HepG2 (cell line): ENCODE data around the gene FHIT. TPM values are rescaled to one million over a fixed set of nuclear protein-coding genes. Genes with fewer than 3 reads are reported as not detected.

ENCODE experiments used
- ATAC-seq: fragments of 200-7000 bp; cut with Tn5 transposase; 3 replicates; pipeline ENCODE4 v1.9.1; 2020; ENCODE audit warnings: mild to moderate bottlenecking, moderate library complexity
- BruUV-seq: library from RNA; stranded (reverse); fragments of 400-500 nt; replicated peaks from 2 replicates; lab custom pipeline; 2021; lab: Mats Ljungman, UMichigan
- CTCF ChIA-PET: fragments of 300-600 bp; formaldehyde crosslinking; extraction: SDS; loops from one replicate; lab custom pipeline; 2021; ENCODE audit warnings: low total read pairs, inconsistent platforms, low intra/inter-chr PET ratio; lab: Yijun Ruan, JAX
- POLR2A ChIA-PET: fragments of 350-600 bp; sonication (Branson Sonifier 250); formaldehyde crosslinking; loops from one replicate; lab custom pipeline; 2020; ENCODE audit warnings: antibody characterized with exemption, inconsistent platforms; lab: Yijun Ruan, JAX
- DNase-seq: peaks from one replicate; pipeline ENCODE4 v3.0.0-alpha.2; 2015; ENCODE audit warnings: low spot score
- FAIRE-seq: peaks from 3 replicates; lab custom pipeline; 2011; peaks lifted over from hg19 to GRCh38; lab: Jason Lieb, UNC
- H2AFZ ChIP-seq: one replicate; pipeline ENCODE4 v1.6.1; 2011; ENCODE audit warnings: low read length, inconsistent platforms
- H3K27ac ChIP-seq: fragments of 300-600 bp; 3 replicates; pipeline ENCODE4 v1.8.0; 2011; ENCODE audit warnings: mixed run types, mild to moderate bottlenecking, mixed read lengths, low read length, inconsistent platforms; ENCODE audit not compliant: insufficient read depth; ENCODE audit errors: extremely low read length
- H3K27me3 ChIP-seq, 2 experiments: fragments of 200-600 bp in 1 of 2; 2 replicates in 1 of 2; 3 replicates in 1 of 2; pipeline versions ENCODE4 v1.6.0 to v1.8.0; 2011; ENCODE audit warnings: low read length in 2 of 2, mild to moderate bottlenecking in 2 of 2, moderate library complexity in 2 of 2, inconsistent platforms in 1 of 2; ENCODE audit not compliant: insufficient read depth in 2 of 2, control insufficient read depth in 1 of 2
- H3K36me3 ChIP-seq, 2 experiments: fragments of 200-600 bp in 1 of 2; replicated peaks in 1 of 2; 2 replicates in 1 of 2; 3 replicates in 1 of 2; pipeline versions ENCODE4 v1.5.1 to v1.8.0; 2011; ENCODE audit warnings: low read length in 2 of 2, inconsistent platforms in 1 of 2; ENCODE audit not compliant: insufficient read depth in 2 of 2, control insufficient read depth in 1 of 2
- H3K4me1 ChIP-seq: 2 replicates; pipeline ENCODE4 v1.5.1; 2012; ENCODE audit warnings: low read length, inconsistent platforms; ENCODE audit not compliant: insufficient read depth
- H3K4me2 ChIP-seq: 2 replicates; pipeline ENCODE4 v1.6.0; 2011; ENCODE audit warnings: low read depth, low read length, inconsistent platforms
- H3K4me3 ChIP-seq, 3 experiments: fragments of 200-600 bp in 1 of 3; sonication (generic), shearing (Covaris generic) in 1 of 3; replicated peaks in 1 of 3; 2 replicates each; pipeline ENCODE4 v1.5.1; 2011 to 2016; ENCODE audit warnings: low read length in 3 of 3, inconsistent platforms in 2 of 3, low read depth in 2 of 3, mild to moderate bottlenecking in 2 of 3, control low read depth in 1 of 3, mixed read lengths in 1 of 3; ENCODE audit not compliant: insufficient read depth in 1 of 3
- H3K79me2 ChIP-seq: one replicate; pipeline ENCODE4 v1.6.1; 2011; ENCODE audit warnings: low read length, inconsistent platforms; ENCODE audit not compliant: insufficient read depth
- H3K9ac ChIP-seq: 2 replicates; pipeline ENCODE4 v1.6.0; 2011; ENCODE audit warnings: mild to moderate bottlenecking, low read depth, low read length, inconsistent platforms; ENCODE audit not compliant: insufficient read depth
- H3K9me3 ChIP-seq: 2 replicates; pipeline ENCODE4 v1.5.1; 2012; ENCODE audit warnings: mild to moderate bottlenecking, low read length
- H4K20me1 ChIP-seq: 2 replicates; pipeline ENCODE4 v1.6.0; 2011; ENCODE audit warnings: inconsistent platforms, mild to moderate bottlenecking, low read length, moderate library complexity; ENCODE audit not compliant: insufficient read depth
- ARNT2 ChIP-seq: sonication (generic); formaldehyde crosslinking; IDR thresholded peaks from 2 replicates; pipeline ENCODE4 v1.8.0; 2022; ENCODE audit warnings: mild to moderate bottlenecking, low read depth, missing genetic modification reagents, moderate library complexity
- HDAC2 ChIP-seq: sonication (generic); formaldehyde crosslinking; IDR thresholded peaks from 2 replicates; pipeline ENCODE4 v1.4.0; 2020; ENCODE audit warnings: missing genetic modification reagents
- NCOA1 ChIP-seq: sonication (generic); formaldehyde crosslinking; IDR thresholded peaks from 2 replicates; pipeline ENCODE4 v1.9.0; 2021; ENCODE audit warnings: missing genetic modification reagents
- RXRA ChIP-seq: sonication (generic); formaldehyde crosslinking; IDR thresholded peaks from 2 replicates; pipeline ENCODE4 v1.5.1; 2020; ENCODE audit warnings: missing genetic modification reagents
- SOX13 ChIP-seq, 3 experiments: fragments of 450-650 bp in 1 of 3; sonication (generic) in 1 of 3; formaldehyde crosslinking in 1 of 3; IDR thresholded peaks in 2 of 3; conservative IDR thresholded peaks in 1 of 3; 2 replicates each; pipeline versions ENCODE4 v1.5.0 to v1.6.1; 2016 to 2020; ENCODE audit warnings: antibody characterized with exemption in 1 of 3, mild to moderate bottlenecking in 1 of 3, missing compliant biosample characterization in 1 of 3, missing genetic modification reagents in 1 of 3, moderate library complexity in 1 of 3
- SYNCRIP ChIP-seq: fragments of 200-400 bp; formaldehyde crosslinking; IDR thresholded peaks from 2 replicates; pipeline ENCODE4 v1.6.1; 2018; ENCODE audit warnings: mild to moderate bottlenecking, low read depth, low read length; ENCODE audit not compliant: insufficient read depth
- ZNF121 ChIP-seq: sonication (generic); formaldehyde crosslinking; IDR thresholded peaks from 2 replicates; pipeline ENCODE4 v1.5.0; 2020; ENCODE audit warnings: mild to moderate bottlenecking, missing genetic modification reagents
- ZNF343 ChIP-seq: sonication (generic); formaldehyde crosslinking; IDR thresholded peaks from 2 replicates; pipeline ENCODE4 v1.4.0; 2020; ENCODE audit warnings: mild to moderate bottlenecking, missing genetic modification reagents
- ZNF547 ChIP-seq: sonication (generic); formaldehyde crosslinking; IDR thresholded peaks from 2 replicates; pipeline ENCODE4 v1.5.1; 2020; ENCODE audit warnings: mild to moderate bottlenecking, missing genetic modification reagents
- ZNF577 ChIP-seq: sonication (generic); formaldehyde crosslinking; IDR thresholded peaks from 2 replicates; pipeline ENCODE4 v1.4.0; 2020; ENCODE audit warnings: mild to moderate bottlenecking, low read depth, missing genetic modification reagents, borderline replicate concordance
- ZNF883 ChIP-seq: sonication (generic); formaldehyde crosslinking; IDR thresholded peaks from 2 replicates; pipeline ENCODE4 v1.5.1; 2020; ENCODE audit warnings: mild to moderate bottlenecking, missing genetic modification reagents; ENCODE audit errors: not compliant biosample characterization
- ZNF891 ChIP-seq: sonication (generic); formaldehyde crosslinking; IDR thresholded peaks from 2 replicates; pipeline ENCODE4 v1.5.0; 2020; ENCODE audit warnings: mild to moderate bottlenecking, missing genetic modification reagents
- WGBS: methylation state at CpG from one replicate; pipeline ENCODE4 v1.1.6; 2017; ENCODE audit warnings: low lambda C conversion rate; 5-methylcytosine and 5-hydroxymethylcytosine counted together
- in situ Hi-C: cut with HindIII; loops from 2 replicates; pipeline ENCODE4 v1.10.0; 2017; ENCODE audit warnings: low pct_unique_long_range_greater_than_20kb; ENCODE audit not compliant: extremely low pct_ligation_motif_present
- intact Hi-C: fragments of 100-400 bp; cut with micrococcal nuclease; formaldehyde crosslinking; loops from one replicate; pipeline ENCODE4 v1.10.0; 2022; ENCODE audit not compliant: unreplicated experiment
- polyA plus RNA-seq, 8 experiments: library from polyadenylated mRNA; depleted of rRNA in 3 of 8; stranded (reverse) in 7 of 8; unstranded in 1 of 8; fragments of >200 nt; fragmentation: Illumina TruSeq in 4 of 8; extraction: Trizol in 4 of 8; gene quantifications; 2 replicates each; pipeline versions ENCODE4 v1.2.1 to v1.2.3, GENCODE V29; 2011 to 2016; ENCODE audit warnings: low read depth in 4 of 8, missing spikeins in 1 of 8, mixed read lengths in 1 of 8; ENCODE audit not compliant: insufficient read depth in 1 of 8
- total RNA-seq, 5 experiments: library from RNA; depleted of rRNA; stranded (reverse); fragments of >200 nt; fragmentation: Illumina TruSeq; extraction: Trizol; gene quantifications; 2 replicates each; pipeline ENCODE4 v1.2.3, GENCODE V29; 2016; ENCODE audit warnings: low read depth in 1 of 5
- TF ChIP-seq, protein P1 (sequence below): sonication (generic); formaldehyde crosslinking; IDR thresholded peaks from 2 replicates; pipeline ENCODE4 v1.8.1; 2023; ENCODE audit warnings: mild to moderate bottlenecking, inconsistent platforms, moderate library complexity, missing genetic modification reagents, borderline replicate concordance
- TF ChIP-seq, protein P2 (sequence below): sonication (generic); formaldehyde crosslinking; IDR thresholded peaks from 2 replicates; pipeline ENCODE4 v1.5.0; 2020; ENCODE audit warnings: mild to moderate bottlenecking, missing genetic modification reagents

FHIT gene
- total and polyA plus RNA-seq, 2 of the 13 experiments (the other 11 are each of a cell fraction or from before 2014, with no cell fraction given) = 4.0 to 4.6 TPM

DNA sequence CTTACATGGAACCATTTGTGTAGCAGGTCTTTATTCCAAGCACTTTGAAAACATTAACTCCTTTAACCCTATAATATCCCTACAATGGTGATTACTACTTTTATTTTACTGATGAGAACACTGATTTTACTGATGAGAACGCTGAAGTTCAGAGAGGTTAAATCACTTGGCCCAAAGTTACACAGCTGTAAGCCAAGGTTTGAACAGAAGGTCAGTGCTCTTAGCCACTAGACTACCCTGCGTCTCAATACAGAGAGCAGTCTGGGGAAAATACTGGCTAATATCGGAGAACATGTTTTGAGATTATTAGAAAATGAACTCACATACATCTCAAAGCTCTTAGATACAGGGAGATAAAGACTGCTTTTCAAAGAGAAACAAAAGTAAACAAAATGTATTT is 827.2 kb downstream of the FHIT start:
- Histone ChIP-seq H3K36me3 (no peaks in the 10 kb centered on the region), H3K9ac (no peak overlapping the region), H4K20me1 (no peaks in the 10 kb centered on the region), H2AFZ (no peak overlapping the region), H3K27me3 (no peaks in the 10 kb centered on the region), H3K9me3 (no peaks in the 10 kb centered on the region), H3K4me3 (no peak overlapping the region), H3K4me1 (peaks cover 5% of the 10 kb centered on the region; the same call in 1 of the 2 replicates), H3K27ac (no peak overlapping the region), H3K79me2 (no peaks in the 10 kb centered on the region), H3K4me2 (no peak overlapping the region)
- WGBS = 31% methylated on average over 3 of the region's 3 CpGs
- no TSS peak for BruUV-seq
- ChIA-PET POLR2A (no interaction called here), CTCF (no interaction called here)
- in situ Hi-C loops = no loop called here
- FAIRE-seq (no peak), DNase-seq (no peak), ATAC-seq (no peak)
- no peak for TF ChIP-seq ZNF547
- no peak for TF ChIP-seq ARNT2
- no peak for TF ChIP-seq ZNF883
- TF ChIP-seq ZNF343 = no peak
- no peak for TF ChIP-seq ZNF121
- TF ChIP-seq SYNCRIP = no peak
- TF ChIP-seq, protein P1, sequence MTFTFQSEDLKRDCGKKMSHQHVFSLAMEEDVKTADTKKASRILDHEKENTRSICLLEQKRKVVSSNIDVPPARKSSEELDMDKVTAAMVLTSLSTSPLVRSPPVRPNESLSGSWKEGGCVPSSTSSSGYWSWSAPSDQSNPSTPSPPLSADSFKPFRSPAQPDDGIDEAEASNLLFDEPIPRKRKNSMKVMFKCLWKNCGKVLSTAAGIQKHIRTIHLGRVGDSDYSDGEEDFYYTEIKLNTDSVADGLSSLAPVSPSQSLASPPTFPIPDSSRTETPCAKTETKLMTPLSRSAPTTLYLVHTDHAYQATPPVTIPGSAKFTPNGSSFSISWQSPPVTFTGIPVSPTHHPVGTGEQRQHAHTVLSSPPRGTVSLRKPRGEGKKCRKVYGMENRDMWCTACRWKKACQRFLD (CRISPR knock-in tag) = no peak
- intact Hi-C loops = no loop called here

DNA sequence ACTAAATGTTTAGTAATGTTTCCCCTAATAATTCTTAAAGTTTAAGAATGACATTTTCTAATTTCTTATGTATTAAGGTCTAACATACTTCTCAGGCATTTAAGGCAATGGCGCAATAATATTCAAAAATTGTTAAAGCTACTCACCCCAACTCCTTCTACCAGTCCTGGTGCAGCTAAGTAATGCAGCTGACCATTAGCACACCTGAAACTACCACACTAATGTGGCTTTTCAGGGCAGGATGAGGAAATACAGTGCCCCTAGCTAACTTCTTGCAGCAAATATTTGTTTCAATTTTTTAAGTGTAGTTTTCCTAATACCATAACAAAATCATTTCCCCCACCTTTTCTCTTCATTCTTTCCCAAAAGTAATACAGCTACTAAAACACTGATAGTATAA is 827.7 kb downstream of the FHIT start:
- DNase-seq (no peak), ATAC-seq (no peak), FAIRE-seq (no peak)
- Histone ChIP-seq H3K27me3 (no peaks in the 10 kb centered on the region), H3K79me2 (no peaks in the 10 kb centered on the region), H4K20me1 (no peaks in the 10 kb centered on the region), H3K9ac (no peak overlapping the region), H2AFZ (no peak overlapping the region), H3K4me1 (peaks cover 5% of the 10 kb centered on the region; the same call in 1 of the 2 replicates), H3K4me2 (no peak overlapping the region), H3K9me3 (no peaks in the 10 kb centered on the region), H3K36me3 (no peaks in the 10 kb centered on the region), H3K4me3 (no peak overlapping the region), H3K27ac (no peak overlapping the region)
- no TSS peak for BruUV-seq
- no peak for TF ChIP-seq RXRA
- TF ChIP-seq HDAC2 (CRISPR knock-in tag) = no peak
- TF ChIP-seq SOX13 (IDR thresholded peaks at IDR 0.05) = no peak
- no peak for TF ChIP-seq SOX13 (CRISPR knock-in tag; conservative IDR thresholded peaks at IDR 0.05 in 1 of 2, IDR thresholded peaks at IDR 0.05 in 1 of 2)
- no peak for TF ChIP-seq ZNF891 (CRISPR knock-in tag)
- TF ChIP-seq NCOA1 (CRISPR knock-in tag) = no peak
- TF ChIP-seq, protein P2, sequence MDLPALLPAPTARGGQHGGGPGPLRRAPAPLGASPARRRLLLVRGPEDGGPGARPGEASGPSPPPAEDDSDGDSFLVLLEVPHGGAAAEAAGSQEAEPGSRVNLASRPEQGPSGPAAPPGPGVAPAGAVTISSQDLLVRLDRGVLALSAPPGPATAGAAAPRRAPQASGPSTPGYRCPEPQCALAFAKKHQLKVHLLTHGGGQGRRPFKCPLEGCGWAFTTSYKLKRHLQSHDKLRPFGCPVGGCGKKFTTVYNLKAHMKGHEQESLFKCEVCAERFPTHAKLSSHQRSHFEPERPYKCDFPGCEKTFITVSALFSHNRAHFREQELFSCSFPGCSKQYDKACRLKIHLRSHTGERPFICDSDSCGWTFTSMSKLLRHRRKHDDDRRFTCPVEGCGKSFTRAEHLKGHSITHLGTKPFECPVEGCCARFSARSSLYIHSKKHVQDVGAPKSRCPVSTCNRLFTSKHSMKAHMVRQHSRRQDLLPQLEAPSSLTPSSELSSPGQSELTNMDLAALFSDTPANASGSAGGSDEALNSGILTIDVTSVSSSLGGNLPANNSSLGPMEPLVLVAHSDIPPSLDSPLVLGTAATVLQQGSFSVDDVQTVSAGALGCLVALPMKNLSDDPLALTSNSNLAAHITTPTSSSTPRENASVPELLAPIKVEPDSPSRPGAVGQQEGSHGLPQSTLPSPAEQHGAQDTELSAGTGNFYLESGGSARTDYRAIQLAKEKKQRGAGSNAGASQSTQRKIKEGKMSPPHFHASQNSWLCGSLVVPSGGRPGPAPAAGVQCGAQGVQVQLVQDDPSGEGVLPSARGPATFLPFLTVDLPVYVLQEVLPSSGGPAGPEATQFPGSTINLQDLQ (CRISPR knock-in tag) = no peak
- TF ChIP-seq ZNF577 = no peak
- in situ Hi-C loops (no loop called here), intact Hi-C loops (no loop called here)
- CTCF ChIA-PET = no interaction called here
- POLR2A ChIA-PET = no interaction called here
- WGBS = 95% methylated on average over 1 of the region's 1 CpG
